LNCaP clone FGC (cell line): ENCODE data around the gene HIRIP3.

ENCODE experiments used
- DNase-seq: peaks from one replicate; pipeline ENCODE4 v3.0.0-alpha.2; 2011; ENCODE audit warnings: low read depth
- H3K4me3 ChIP-seq: 2 replicates; pipeline ENCODE4 v1.5.1; 2011; ENCODE audit warnings: mild to moderate bottlenecking, low read depth, low read length, control low read depth
- CTCF ChIP-seq: IDR thresholded peaks from 2 replicates; pipeline ENCODE4 v1.5.1; 2012; ENCODE audit warnings: mild to moderate bottlenecking; ENCODE audit not compliant: control insufficient read depth, insufficient read depth; ENCODE audit errors: extremely low read depth

The HIRIP3 gene

GRCh38 chr16:30002614-30003346 lies 7.4 kb upstream of the HIRIP3 start:
- no peak for DNase-seq
- no peak overlapping the region for H3K4me3 ChIP-seq
- TF ChIP-seq CTCF: no peak

DNA sequence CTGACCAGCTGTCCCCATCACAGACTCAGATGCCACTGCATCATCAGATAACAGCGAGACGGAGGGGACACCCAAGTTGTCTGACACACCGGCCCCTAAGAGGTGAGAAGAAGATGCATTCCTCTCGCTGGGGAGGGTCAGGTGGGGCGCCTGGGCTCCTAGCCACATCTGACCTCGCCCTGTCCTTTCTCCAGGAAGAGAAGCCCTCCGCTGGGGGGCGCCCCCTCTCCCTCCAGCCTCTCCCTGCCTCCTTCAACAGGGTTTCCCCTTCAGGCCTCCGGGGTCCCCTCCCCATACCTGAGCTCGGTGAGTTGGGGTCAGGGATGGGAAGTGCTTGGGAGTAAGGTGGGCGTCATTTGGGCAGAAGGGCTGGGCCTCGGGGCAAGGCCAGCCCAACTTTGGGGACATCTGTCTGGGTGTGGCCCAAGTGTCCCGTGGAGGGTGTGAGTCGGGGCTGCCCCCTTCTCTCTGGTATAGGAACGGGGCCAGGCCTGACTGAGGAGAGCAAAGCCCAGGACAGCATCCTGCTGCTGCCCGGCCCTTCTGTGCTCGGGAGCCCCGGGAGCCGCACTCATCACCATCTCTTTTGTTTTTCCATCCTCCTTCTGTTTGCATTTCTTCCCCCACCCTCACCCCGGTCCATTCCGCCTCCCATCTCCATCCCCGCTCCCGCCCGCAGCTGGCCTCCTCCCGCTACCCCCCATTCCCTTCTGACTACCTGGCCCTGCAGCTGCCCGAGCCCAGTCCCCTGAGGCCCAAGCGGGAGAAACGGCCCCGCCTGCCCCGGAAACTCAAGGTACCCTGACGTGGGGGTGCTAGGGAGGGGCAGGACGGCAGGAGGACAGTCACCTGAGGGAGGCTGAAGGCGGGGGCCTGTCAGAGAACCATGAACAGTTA lies 5.6 kb upstream of the HIRIP3 start:
- DNase-seq: no peak
- H3K4me3 ChIP-seq: no peak overlapping the region
- no peak for TF ChIP-seq CTCF

DNA sequence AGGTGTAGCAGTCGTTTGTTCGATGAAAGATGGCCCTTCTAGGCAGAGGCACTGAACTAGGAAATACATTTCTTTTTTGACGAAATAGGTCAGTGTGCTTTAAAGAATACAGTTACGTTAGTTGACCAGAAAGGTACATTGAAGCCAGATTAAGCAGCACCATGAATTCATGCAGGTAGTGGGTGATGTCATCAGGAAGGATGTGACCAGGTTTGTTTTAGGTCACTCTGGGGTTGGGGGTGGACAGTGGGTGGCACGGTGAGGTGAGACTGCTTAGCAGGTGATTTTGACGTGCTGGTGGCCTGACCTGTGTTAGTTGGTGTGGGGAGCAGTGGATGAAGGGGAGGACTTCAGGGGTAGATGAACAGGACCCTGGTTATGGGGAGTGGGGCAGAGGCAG lies 4.2 kb upstream of the HIRIP3 start:
- TF ChIP-seq CTCF: no peak
- no peak overlapping the region for H3K4me3 ChIP-seq
- no peak for DNase-seq

DNA sequence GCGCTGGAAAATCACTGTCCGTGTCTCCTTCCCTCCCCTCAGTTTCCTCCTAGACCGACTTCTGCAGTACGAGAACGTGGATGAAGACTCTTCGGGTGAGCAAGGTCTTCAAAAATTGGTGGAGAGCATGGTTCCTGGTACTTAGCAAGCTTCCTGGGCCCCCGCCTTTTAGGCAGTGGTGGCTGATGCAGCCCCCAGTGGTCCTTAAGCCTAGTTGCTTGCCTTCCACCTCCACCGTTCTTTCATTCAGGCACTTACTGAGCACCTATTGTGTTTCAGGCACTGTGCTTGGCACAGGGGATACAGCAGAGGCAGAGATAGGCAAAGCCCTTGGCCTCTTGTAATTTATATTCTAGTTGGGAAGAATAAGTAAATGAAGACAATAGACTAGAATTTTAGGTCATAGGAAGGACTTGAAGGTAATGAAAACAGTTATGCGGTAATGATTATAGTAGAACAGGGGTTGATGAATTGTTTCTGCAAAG lies 1.4 kb upstream of the HIRIP3 start:
- DNase-seq: no peak
- H3K4me3 ChIP-seq: peak overlapping the region; percentile 98
- TF ChIP-seq CTCF: no peak

- peak; percentile 86 for DNase-seq
- TF ChIP-seq CTCF: no peak
- H3K4me3 ChIP-seq: peak within 1 kb of the TSS; percentile 98
These were observed 721 bp upstream of the HIRIP3 start, which contains the start of gene INO80E for GRCh38 chr16:29995911-29996765. Gene INO80E, plus strand, starts transcription at chr16:29996241. Its CDS starts 70 bp downstream, at chr16:29996311.

DNA sequence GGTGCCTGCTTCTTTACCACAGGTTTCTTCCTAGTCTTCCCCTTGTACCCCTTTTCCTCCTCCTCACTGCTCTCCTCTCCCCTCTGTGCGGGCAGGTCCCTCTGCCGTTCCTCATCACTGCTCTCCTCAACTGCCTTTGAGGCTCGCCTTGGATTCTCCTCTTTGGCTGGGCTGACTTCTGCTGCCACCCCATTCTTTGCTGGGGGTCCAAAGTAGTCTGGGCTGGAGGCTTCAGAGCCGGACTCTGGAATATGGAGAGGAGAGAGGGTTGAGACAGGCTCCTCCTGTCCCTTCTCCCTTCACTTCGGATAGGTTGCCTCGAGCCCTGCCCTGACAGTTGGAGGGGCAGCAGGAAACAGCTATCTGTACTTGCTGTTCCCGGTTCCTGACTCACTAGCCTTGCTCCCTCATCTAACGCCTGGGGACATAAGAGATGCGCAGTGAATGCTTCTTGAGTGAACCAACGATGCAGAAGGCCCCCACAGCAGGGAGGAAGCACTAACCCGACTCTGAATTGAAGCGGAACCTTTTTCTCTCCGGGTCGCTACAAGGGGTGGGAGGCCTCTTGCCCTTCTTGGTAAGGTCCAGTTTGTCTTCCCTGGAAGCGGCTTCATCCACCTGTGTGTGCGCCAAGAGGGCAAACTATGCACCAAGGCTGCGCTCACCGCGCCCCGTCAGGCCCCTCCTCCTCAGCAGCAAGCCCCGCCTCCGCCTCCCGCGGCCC lies 655 bp downstream of the HIRIP3 start:
- H3K4me3 ChIP-seq: peak overlapping the region; percentile 98
- TF ChIP-seq CTCF: no peak
- DNase-seq: no peak
